ENCODE measurements around the gene TNFRSF1A.
"Not testable (repeated sequence)": the region's sequence is repeated elsewhere in the genome, so short reads cannot be mapped to it uniquely, and the experiment has no call there.

The TNFRSF1A gene

DNA sequence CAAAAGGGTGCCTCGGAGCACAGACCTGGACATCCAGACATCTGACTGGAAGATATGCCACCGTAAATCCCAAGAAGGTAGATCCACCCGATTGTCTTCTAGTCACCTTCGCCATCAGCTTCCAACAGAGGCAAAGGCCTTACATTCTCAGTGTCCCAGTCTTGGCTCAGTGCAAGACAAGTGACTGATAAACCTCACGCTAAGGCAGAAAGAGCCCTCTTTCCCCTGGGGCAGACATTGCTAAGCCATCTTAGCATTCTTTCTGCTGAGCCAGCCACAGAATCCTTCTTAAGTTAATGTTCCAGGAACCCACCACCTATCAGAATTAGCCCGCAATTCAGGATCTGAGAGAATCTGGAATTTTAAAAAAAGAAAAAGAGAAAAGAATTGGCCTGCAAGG is 35.7 kb downstream of the TNFRSF1A start:
- no peak for DNase-seq (ENCODE audit: low read depth in 2 of 2)

DNA sequence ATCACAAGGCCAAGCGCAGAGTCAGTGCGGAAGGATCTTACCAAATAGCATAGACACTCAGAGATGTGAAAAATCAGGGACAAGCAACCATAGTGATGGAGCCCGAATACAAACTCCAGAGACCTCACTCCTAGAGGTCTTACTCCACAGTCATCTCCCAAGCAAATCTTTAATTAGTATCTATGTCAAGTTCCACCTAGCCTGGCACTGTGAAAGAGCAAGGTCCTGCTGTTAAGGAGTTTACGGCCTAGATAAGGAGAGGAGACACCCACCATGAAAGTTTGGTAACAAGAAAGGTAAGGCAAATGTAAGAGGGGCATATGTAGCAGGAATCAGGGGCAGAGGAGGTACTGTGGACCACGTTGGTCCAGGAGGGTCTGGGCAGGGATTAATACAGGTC is 38.8 kb downstream of the TNFRSF1A start:
- DNase-seq (ENCODE audit: low read depth in 2 of 2): no peak

DNA sequence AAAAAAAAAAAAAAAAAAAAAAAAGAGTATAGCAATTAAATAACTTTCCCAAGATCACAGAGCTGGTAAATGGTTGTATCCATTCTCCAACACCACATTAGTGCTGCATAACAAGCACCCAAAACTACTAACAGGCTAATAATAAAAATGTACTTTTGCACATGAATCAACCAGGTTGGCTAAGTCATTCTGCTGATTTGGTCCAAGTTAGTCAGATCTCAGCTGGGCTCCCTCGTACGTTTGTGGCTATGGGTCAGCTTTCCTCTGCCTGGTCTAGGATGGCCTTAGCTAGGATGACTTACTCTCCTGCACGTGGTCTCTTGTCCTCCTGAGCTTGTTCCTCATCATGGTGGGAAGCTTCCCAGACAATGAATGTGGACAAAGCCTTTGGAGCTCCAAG is 39.3 kb downstream of the TNFRSF1A start:
- no peak for DNase-seq (ENCODE audit: low read depth in 2 of 2)

DNA sequence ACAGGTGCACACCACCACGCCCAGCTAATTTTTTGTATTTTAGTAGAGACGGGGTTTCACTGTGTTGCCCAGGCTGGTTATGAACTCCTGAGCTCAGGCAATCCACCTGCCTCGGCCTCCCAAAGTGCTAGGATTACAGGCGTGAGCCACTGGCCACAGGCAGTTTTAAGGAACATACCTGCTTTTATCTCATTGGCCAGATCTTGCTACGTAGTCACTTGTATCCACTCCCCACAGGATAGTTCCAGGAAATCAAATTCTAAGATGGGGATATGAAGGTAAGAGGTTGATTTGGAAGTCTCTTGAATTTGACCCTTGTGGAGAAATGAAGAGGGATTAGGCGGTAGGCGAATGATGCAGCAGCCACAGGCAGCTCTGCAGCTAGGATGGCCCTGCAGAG is 40.2 kb downstream of the TNFRSF1A start:
- no peak for DNase-seq (ENCODE audit: low read depth in 2 of 2)

DNA sequence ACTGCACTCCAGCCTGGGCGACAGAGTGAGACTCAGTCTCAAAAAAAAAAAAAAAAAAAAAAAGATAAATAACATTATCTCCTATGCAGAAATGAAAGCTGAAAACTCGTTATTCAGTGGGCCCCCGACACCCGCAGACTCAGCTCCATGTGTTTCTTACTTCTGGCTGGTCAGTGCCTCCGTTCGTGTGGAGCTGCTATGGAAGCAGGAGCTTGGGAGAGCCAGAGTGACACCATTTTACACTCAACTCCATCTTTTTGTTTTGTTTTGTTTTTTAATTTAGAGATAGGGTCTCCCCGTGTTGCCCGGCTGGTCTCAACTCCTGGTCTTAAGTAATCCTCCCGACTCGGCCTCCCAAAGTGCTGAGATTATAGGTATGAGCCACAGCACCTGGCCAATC is 44.7 kb downstream of the TNFRSF1A start:
- no peak for DNase-seq (ENCODE audit: low read depth in 2 of 2)

DNA sequence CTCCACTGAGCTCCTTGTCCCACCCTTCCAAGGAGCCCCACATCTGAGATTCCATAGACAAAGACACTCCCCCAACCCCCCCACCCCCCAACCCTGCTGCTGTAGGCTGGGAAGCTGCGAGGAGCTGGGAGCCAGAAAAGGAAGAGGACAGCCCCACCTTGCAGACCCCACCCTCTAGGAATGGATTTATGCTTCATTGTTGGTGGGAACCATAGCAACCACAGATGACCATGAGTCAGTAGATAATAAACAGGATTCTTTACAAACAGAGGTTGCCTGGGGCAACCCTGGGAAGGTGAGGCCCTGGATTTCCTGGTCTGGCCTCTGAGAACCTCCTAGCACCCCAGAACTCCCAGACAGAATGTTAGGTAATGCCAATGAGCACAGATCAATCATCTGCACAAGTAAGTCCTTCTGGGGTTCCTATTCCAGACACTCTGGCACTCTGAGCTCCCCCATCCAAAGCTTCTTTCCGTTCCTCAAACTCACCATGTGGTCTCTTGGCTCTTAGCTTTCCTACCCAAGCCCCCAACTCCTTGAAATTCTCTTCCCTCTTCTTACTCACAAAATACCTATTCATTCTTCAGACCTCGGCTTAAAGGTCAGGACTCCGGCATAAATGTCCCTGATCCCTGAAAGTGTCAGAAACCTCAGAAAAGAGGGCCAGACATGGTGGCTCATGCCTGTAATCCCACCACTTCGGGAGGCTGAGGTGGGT is 46.6 kb downstream of the TNFRSF1A start:
- no peak for DNase-seq (ENCODE audit: low read depth in 2 of 2)

- no peak for DNase-seq (ENCODE audit: low read depth in 2 of 2)
These were observed 47.5 kb downstream of the TNFRSF1A start for GRCh38 chr12:6294156-6295093.

DNA sequence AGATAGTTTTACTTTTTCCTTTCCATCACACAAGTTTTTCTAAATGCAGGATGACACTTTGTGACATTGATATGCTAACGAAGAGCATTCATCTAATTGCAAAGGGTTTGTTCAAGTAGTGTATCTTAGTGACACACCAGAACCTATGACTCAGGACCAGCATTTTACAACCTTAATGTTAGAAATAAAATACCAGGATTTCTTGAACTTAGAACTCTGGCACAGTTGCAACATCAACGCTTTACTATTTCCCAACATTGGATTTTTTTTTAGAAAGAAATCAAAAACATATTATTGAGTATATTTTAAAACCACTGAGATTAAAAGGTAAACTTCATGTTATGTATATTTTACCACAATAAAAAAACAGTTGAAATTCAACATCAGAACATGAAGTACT is 49.3 kb downstream of the TNFRSF1A start:
- no peak for DNase-seq (ENCODE audit: low read depth in 2 of 2)

DNA sequence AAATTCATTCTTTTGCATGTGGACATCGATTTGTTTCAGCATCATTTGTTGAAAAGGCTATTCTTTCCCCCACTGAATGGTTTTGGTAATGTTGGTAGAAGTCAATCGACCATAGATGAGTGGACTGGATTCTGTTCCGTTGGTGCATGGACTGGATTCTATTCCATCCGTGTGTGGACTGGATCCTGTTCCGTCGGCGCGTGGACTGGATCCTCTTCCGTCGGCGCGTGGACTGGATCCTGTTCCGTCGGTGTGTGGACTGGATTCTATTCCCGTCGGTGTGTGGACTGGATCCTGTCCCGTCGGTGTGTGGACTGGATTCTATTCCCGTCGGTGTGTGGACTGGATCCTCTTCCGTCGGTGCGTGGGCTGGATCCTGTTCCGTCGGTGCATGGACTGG is 52.0 kb downstream of the TNFRSF1A start:
- not testable (repeated sequence) for DNase-seq (ENCODE audit: low read depth in 2 of 2)

- not testable (repeated sequence) for DNase-seq (ENCODE audit: low read depth in 2 of 2)
These were observed 52.8 kb downstream of the TNFRSF1A start for GRCh38 chr12:6289081-6289480.

- DNase-seq (ENCODE audit: low read depth in 2 of 2): no peak
These were observed 53.6 kb downstream of the TNFRSF1A start for GRCh38 chr12:6288235-6288634.

- DNase-seq (ENCODE audit: low read depth in 2 of 2): no peak
These were observed 56.2 kb downstream of the TNFRSF1A start for GRCh38 chr12:6285532-6286306.

GRCh38 chr12:6285063-6285477 is 56.8 kb downstream of the TNFRSF1A start:
- DNase-seq (ENCODE audit: low read depth in 2 of 2): peak; percentile 11 to 19

GRCh38 chr12:6284273-6284672 is 57.6 kb downstream of the TNFRSF1A start:
- DNase-seq (ENCODE audit: low read depth in 2 of 2): no peak

DNA sequence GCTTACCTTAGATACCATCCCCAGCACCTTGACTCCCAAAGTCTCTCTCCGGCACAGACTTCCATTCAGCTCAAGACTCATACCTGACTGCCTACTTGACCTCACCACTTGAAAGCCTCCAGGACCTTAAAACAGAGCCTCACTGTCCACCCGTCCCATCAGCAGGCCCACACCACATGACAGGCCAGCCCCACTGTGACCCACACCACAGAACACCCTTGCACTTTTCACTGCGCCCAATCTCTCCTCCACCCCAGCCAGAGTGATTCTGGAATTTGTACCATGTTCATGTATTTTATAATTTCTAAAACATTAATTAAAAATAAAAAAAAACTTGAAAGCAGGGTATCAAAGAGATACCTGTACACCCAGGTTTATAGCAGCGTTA is 59.4 kb downstream of the TNFRSF1A start:
- DNase-seq (ENCODE audit: low read depth in 2 of 2): no peak

- DNase-seq (ENCODE audit: low read depth in 2 of 2): no peak
These were observed 60.6 kb downstream of the TNFRSF1A start for GRCh38 chr12:6281081-6281809.

DNA sequence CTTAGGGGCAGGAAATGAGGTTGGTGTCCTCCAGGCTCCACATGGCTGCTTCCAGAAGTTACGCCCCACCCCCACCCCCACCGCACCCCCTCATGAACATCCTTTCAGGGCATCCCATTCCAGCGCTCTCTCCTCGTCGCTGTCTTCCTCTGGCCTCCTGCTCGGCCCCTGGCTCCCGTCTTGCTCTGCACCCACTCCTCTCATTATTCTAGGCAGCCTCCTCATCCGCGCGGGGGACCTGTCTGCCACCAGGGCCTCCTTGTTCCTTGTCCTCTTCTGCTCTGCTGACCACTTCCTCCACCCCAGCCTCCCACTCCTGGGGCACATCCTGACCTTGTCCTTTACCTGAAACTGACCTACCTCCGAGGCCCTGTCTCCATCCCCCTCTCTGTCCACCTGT is 61.2 kb downstream of the TNFRSF1A start:
- no peak for DNase-seq (ENCODE audit: low read depth in 2 of 2)

DNA sequence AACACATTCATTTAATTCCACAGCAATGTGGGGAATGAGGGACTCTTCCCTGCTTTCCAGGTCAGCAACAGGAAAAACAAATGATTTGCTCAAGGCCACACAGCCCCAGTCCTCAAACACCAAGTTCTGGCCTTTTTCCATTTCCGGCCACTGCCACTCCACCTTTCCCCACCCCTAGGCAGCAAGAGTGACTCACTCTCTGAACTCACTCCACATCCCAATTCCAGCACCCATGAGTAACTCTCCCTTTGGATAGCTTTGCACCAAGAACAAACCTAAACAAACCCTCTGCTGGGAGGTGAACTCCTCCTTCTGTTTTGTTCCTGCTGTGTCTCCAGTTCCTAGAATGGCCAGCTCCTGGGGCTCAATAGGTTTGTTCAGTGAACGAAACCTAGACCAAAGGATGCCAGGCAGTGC is 61.8 kb downstream of the TNFRSF1A start:
- no peak for DNase-seq (ENCODE audit: low read depth in 2 of 2)

DNA sequence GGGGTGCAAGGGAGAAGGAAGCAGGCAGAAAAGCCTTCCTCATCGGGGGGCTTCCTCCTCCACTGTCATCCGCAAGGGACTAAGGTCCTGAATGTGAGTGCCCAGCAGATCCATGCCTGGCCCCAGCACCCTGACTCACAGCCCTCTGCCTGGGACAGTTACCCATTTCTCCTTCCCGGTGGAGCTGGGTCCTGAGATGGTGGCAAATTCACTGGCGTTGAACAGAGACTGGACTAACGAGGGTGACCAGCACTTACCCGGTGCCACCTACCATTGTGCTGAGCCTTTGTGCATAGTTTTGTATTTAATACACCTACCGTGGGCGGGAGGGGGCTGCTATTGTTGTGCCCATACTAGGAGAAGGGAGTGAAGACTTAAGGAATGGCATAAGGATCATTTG is 62.2 kb downstream of the TNFRSF1A start:
- no peak for DNase-seq (ENCODE audit: low read depth in 2 of 2)

DNA sequence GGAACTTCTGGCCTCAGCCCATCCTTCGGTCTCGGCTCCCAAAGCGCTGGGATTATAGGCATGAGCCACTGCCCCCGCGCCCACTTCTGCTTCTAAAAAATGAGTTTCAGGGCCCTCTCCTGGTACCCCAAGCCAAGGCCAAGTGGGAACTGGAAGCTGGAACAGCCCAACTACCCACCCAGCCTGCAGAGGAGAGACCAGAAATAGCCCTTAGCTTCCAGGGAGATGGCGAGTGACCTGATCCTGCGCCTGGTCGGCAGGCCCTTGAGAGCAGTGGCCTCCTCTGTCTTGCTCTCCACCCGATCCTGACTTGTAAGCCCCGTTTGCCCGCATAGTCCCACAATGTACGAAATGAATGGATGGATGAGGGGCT is 62.6 kb downstream of the TNFRSF1A start:
- no peak for DNase-seq (ENCODE audit: low read depth in 2 of 2)
